Measurements from ENCODE around the gene RABAC1. TPM values are rescaled to one million over a fixed set of nuclear protein-coding genes. Genes with fewer than 3 reads are reported as not detected.

RABAC1 gene
- total RNA-seq, 1 experiment from 2014 or later, result 94.0 TPM

GRCh38 chr19:41937525-41938468, 21.3 kb downstream of the RABAC1 start:
- no peak overlapping the region for H3K56ac ChIP-seq (ENCODE audit: insufficient read length, low read depth, low read length)
- no peak overlapping the region for H2AFZ ChIP-seq (ENCODE audit: low read length)
- H2AK5ac ChIP-seq (ENCODE audit: insufficient read length, low read length), result no peak overlapping the region
- H3T11ph ChIP-seq (ENCODE audit: low read length), result no peak overlapping the region
- whole genome bisulfite sequencing (ENCODE audit: extremely low coverage, insufficient read length, low lambda C conversion rate), result no CpG with 5 or more reads among the region's 22 CpGs
- Mint-ChIP-seq H3K27ac (no peak overlapping the region; a peak in 1 of 7 replicates), H3K4me3 (peak overlapping the region in 1 of 2 experiments; percentile 4; a peak in 2 of 5 replicates), H3K36me3 (ENCODE audit: insufficient read depth in 1 of 3, low read depth in 3 of 3) (no peaks in the 10 kb centered on the region; a peak in 1 of 7 replicates), H3K4me1 (peaks cover 6 to 29% of the 10 kb centered on the region in 2 experiments; a peak in 3 of 4 replicates), H3K27me3 (ENCODE audit: low read depth) (peaks cover 33% of the 10 kb centered on the region), H3K9me3 (peaks cover 0 to 3% of the 10 kb centered on the region in 2 experiments; a peak in 2 of 5 replicates)
- no peak overlapping the region for H2BK12ac ChIP-seq (ENCODE audit: insufficient read length, low read depth, low read length)
- H4K91ac ChIP-seq (ENCODE audit: insufficient read length, low read depth, low read length), result no peak overlapping the region
- no peak overlapping the region for H3K27ac ChIP-seq (ENCODE audit: insufficient read length, low read depth, low read length)
- H3K14ac ChIP-seq (ENCODE audit: insufficient read depth, low read length), result no peak overlapping the region
- no peak overlapping the region for H2BK20ac ChIP-seq (ENCODE audit: low read depth, low read length, poor library complexity, severe bottlenecking)
- no peaks in the 10 kb centered on the region for H3K79me1 ChIP-seq (ENCODE audit: insufficient read depth, low read depth, low read length, poor library complexity, severe bottlenecking)
- no peak overlapping the region for H2BK120ac ChIP-seq (ENCODE audit: low read depth, low read length, poor library complexity, severe bottlenecking)
- peaks cover 41% of the 10 kb centered on the region; the same call in 1 of the 2 replicates for H3K27me3 ChIP-seq (ENCODE audit: insufficient read depth, low read length)
- H3K4ac ChIP-seq (ENCODE audit: low read depth, low read length), result no peak overlapping the region
- TF ChIP-seq CTCF (conservative IDR thresholded peaks at IDR 0.05), result peak; percentile 41
- H4K20me1 ChIP-seq (ENCODE audit: control insufficient read depth, insufficient read depth, insufficient read length), result no peaks in the 10 kb centered on the region
- DNase-seq, result no peak
- H3K23ac ChIP-seq (ENCODE audit: insufficient read length, low read depth, low read length), result no peak overlapping the region
- H3K9me3 ChIP-seq (ENCODE audit: control insufficient read depth, low read depth, low read length), result no peaks in the 10 kb centered on the region
- H3K23me2 ChIP-seq (ENCODE audit: insufficient read length, low read depth, low read length, poor library complexity, severe bottlenecking), result peaks cover 4% of the 10 kb centered on the region
- H3K4me1 ChIP-seq (ENCODE audit: insufficient read depth, low read length), result no peaks in the 10 kb centered on the region
- H3K18ac ChIP-seq (ENCODE audit: insufficient read length, low read depth, low read length), result no peak overlapping the region
- H3K4me2 ChIP-seq (ENCODE audit: insufficient read depth, insufficient read length, low read length), result no peak overlapping the region
- no peak overlapping the region for H4K8ac ChIP-seq (replicated peaks; ENCODE audit: insufficient read length, low read depth, low read length)
- no peaks in the 10 kb centered on the region for H3K79me2 ChIP-seq (ENCODE audit: insufficient read depth, low read length)
- H2BK15ac ChIP-seq (ENCODE audit: low read depth, low read length), result no peak overlapping the region
- H4K5ac ChIP-seq (ENCODE audit: insufficient read length, low read depth, low read length), result no peak overlapping the region
- H2BK5ac ChIP-seq (ENCODE audit: insufficient read length, low read length), result no peak overlapping the region
- H3K9ac ChIP-seq (ENCODE audit: extremely low read depth, insufficient read length, low read length), result no peak overlapping the region
